Measurements from ENCODE around the gene MACROH2A2.
"Not testable (repeated sequence)": the region's sequence is repeated elsewhere in the genome, so short reads cannot be mapped to it uniquely, and the experiment has no call there.

Gene MACROH2A2

GRCh38 chr10:70068925-70069324, 16.3 kb downstream of the MACROH2A2 start:
- DNase-seq: no peak

GRCh38 chr10:70069346-70069745, 16.7 kb downstream of the MACROH2A2 start:
- DNase-seq: no peak

- no peak for DNase-seq
These were observed 18.2 kb downstream of the MACROH2A2 start for GRCh38 chr10:70070834-70071233.

- DNase-seq: no peak
These were observed 21.5 kb downstream of the MACROH2A2 start for GRCh38 chr10:70074165-70074564.

GRCh38 chr10:70074971-70075370, 22.3 kb downstream of the MACROH2A2 start:
- no peak for DNase-seq

GRCh38 chr10:70078329-70078728, 25.7 kb downstream of the MACROH2A2 start:
- DNase-seq: no peak

- no peak for DNase-seq
These were observed 26.3 kb downstream of the MACROH2A2 start for GRCh38 chr10:70078937-70079336.

GRCh38 chr10:70080789-70081188, 28.1 kb downstream of the MACROH2A2 start:
- DNase-seq: not testable (repeated sequence)

- no peak for DNase-seq
These were observed 31.5 kb downstream of the MACROH2A2 start for GRCh38 chr10:70084189-70084588.

GRCh38 chr10:70085975-70086613, 33.4 kb downstream of the MACROH2A2 start:
- no peak for DNase-seq

GRCh38 chr10:70087616-70088307, 35.1 kb downstream of the MACROH2A2 start:
- DNase-seq: no peak

GRCh38 chr10:70088308-70088698, 35.7 kb downstream of the MACROH2A2 start:
- DNase-seq: no peak

- DNase-seq: no peak
These were observed 37.4 kb downstream of the MACROH2A2 start for GRCh38 chr10:70090013-70090412.

- DNase-seq: no peak
These were observed 38.3 kb downstream of the MACROH2A2 start for GRCh38 chr10:70090951-70091350.

GRCh38 chr10:70092389-70092718, 39.7 kb downstream of the MACROH2A2 start:
- no peak for DNase-seq

GRCh38 chr10:70093335-70093944, 40.8 kb downstream of the MACROH2A2 start:
- no peak for DNase-seq

GRCh38 chr10:70094250-70094649, 41.6 kb downstream of the MACROH2A2 start:
- DNase-seq: no peak

- DNase-seq: no peak
These were observed 43.5 kb downstream of the MACROH2A2 start for GRCh38 chr10:70096016-70096704.

- DNase-seq: no peak
These were observed 44.2 kb downstream of the MACROH2A2 start for GRCh38 chr10:70096705-70097420.

GRCh38 chr10:70097459-70097858, 44.8 kb downstream of the MACROH2A2 start:
- DNase-seq: no peak

- DNase-seq: no peak
These were observed 45.6 kb downstream of the MACROH2A2 start for GRCh38 chr10:70098271-70098670.

GRCh38 chr10:70101068-70101562, 48.5 kb downstream of the MACROH2A2 start:
- not testable (repeated sequence) for DNase-seq

GRCh38 chr10:70101668-70102067, 49.0 kb downstream of the MACROH2A2 start:
- no peak for DNase-seq
